Glutamatergic neuron (in vitro differentiated cells): ENCODE data around the gene CNOT3. TPM values are rescaled to one million over a fixed set of nuclear protein-coding genes. Genes with fewer than 3 reads are reported as not detected.

Experiments used
- DNase-seq: peaks from one replicate; pipeline ENCODE4 v3.0.0; 2022
- H3K27ac Mint-ChIP-seq: one replicate; pipeline ENCODE4 v1.8.0; 2020; ENCODE audit warnings: mild to moderate bottlenecking, mixed read lengths, inconsistent platforms; ENCODE audit not compliant: unreplicated experiment
- H3K27me3 Mint-ChIP-seq: one replicate; pipeline ENCODE4 v1.8.0; 2020; ENCODE audit warnings: mild to moderate bottlenecking, moderate library complexity, mixed read lengths, inconsistent platforms; ENCODE audit not compliant: unreplicated experiment
- H3K36me3 Mint-ChIP-seq: one replicate; pipeline ENCODE4 v1.8.0; 2020; ENCODE audit warnings: mild to moderate bottlenecking, mixed read lengths, inconsistent platforms; ENCODE audit not compliant: unreplicated experiment
- H3K4me1 Mint-ChIP-seq: one replicate; pipeline ENCODE4 v1.8.0; 2020; ENCODE audit warnings: mild to moderate bottlenecking, low read depth, mixed read lengths, inconsistent platforms; ENCODE audit not compliant: unreplicated experiment
- H3K4me3 Mint-ChIP-seq: one replicate; pipeline ENCODE4 v1.8.0; 2020; ENCODE audit warnings: mild to moderate bottlenecking, mixed read lengths, inconsistent platforms; ENCODE audit not compliant: unreplicated experiment
- H3K9me3 Mint-ChIP-seq: one replicate; pipeline ENCODE4 v1.8.0; 2020; ENCODE audit warnings: mild to moderate bottlenecking, moderate library complexity, mixed read lengths, inconsistent platforms; ENCODE audit not compliant: unreplicated experiment
- total RNA-seq: library from RNA; stranded (reverse); fragmentation: NEBNext Ultra II Directional; extraction: Animal tissue kit (Norgen Biotek cat#: 25700); gene quantifications from one replicate; pipeline ENCODE4 v1.2.1, GENCODE V29; 2021; ENCODE audit not compliant: unreplicated experiment
- TF ChIP-seq, protein P1 (sequence below): fragments of 200-600 bp; sonication (generic); IDR thresholded peaks from one replicate; pipeline ENCODE4 v1.5.0; 2021; ENCODE audit not compliant: partially characterized antibody, unreplicated experiment

CNOT3 gene
- total RNA-seq, 1 donor from 2014 or later, result 56.9 TPM

DNA sequence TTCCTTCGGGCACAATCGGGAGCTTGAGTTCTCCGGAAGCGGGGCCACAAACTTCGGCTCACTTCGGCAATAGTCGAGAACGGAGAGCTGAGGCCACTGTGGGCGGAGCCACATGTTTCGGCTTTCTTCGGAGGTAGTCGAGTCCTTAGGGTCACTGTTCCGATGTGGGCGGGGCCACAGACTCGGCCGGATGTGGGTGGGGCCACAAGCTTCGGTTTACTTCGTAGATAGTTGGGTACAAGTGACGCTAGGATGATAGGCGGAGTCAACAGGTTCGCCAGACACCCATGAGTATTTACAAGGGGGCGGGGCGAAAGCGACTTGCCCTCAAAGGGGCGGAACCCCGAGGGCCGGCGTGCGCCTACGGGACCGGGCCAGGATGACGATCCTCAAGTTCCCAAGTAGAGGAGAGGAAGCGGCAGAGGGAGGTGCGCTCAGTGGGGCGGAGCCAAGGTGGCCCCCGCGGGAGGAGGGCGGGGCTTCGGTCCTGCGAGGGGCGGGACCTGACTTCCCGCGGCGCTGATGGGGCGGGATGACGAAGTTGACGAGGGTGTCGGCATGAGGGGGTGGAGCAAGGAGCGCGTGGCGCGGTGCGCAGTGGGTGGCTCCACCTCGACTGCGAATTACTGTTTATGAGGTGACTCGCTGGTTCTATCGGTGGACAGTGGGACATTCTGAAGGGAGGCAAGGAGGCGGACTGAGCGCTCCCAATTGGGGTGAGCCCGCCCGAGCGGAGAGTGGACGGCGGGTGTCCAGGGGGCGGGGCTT lies 52.4 kb downstream of the CNOT3 start:
- H3K36me3 Mint-ChIP-seq, result no peaks in the 10 kb centered on the region
- peak; percentile 100 for DNase-seq
- H3K4me1 Mint-ChIP-seq, result peaks cover 11% of the 10 kb centered on the region
- peak overlapping the region; percentile 96 for H3K27ac Mint-ChIP-seq
- TF ChIP-seq, protein P1, sequence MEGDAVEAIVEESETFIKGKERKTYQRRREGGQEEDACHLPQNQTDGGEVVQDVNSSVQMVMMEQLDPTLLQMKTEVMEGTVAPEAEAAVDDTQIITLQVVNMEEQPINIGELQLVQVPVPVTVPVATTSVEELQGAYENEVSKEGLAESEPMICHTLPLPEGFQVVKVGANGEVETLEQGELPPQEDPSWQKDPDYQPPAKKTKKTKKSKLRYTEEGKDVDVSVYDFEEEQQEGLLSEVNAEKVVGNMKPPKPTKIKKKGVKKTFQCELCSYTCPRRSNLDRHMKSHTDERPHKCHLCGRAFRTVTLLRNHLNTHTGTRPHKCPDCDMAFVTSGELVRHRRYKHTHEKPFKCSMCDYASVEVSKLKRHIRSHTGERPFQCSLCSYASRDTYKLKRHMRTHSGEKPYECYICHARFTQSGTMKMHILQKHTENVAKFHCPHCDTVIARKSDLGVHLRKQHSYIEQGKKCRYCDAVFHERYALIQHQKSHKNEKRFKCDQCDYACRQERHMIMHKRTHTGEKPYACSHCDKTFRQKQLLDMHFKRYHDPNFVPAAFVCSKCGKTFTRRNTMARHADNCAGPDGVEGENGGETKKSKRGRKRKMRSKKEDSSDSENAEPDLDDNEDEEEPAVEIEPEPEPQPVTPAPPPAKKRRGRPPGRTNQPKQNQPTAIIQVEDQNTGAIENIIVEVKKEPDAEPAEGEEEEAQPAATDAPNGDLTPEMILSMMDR, result no peak
- H3K27me3 Mint-ChIP-seq, result peaks cover 15% of the 10 kb centered on the region
- H3K9me3 Mint-ChIP-seq, result peaks cover 11% of the 10 kb centered on the region
- peak overlapping the region; percentile 97 for H3K4me3 Mint-ChIP-seq

GRCh38 chr19:54190503-54191010 lies 53.0 kb downstream of the CNOT3 start:
- Mint-ChIP-seq H3K4me1 (peaks cover 11% of the 10 kb centered on the region), H3K27ac (peak overlapping the region; percentile 96), H3K4me3 (peak overlapping the region; percentile 97), H3K9me3 (peaks cover 11% of the 10 kb centered on the region), H3K27me3 (peaks cover 13% of the 10 kb centered on the region), H3K36me3 (no peaks in the 10 kb centered on the region)
- peak; percentile 99 for DNase-seq
- TF ChIP-seq, protein P1, result no peak

DNA sequence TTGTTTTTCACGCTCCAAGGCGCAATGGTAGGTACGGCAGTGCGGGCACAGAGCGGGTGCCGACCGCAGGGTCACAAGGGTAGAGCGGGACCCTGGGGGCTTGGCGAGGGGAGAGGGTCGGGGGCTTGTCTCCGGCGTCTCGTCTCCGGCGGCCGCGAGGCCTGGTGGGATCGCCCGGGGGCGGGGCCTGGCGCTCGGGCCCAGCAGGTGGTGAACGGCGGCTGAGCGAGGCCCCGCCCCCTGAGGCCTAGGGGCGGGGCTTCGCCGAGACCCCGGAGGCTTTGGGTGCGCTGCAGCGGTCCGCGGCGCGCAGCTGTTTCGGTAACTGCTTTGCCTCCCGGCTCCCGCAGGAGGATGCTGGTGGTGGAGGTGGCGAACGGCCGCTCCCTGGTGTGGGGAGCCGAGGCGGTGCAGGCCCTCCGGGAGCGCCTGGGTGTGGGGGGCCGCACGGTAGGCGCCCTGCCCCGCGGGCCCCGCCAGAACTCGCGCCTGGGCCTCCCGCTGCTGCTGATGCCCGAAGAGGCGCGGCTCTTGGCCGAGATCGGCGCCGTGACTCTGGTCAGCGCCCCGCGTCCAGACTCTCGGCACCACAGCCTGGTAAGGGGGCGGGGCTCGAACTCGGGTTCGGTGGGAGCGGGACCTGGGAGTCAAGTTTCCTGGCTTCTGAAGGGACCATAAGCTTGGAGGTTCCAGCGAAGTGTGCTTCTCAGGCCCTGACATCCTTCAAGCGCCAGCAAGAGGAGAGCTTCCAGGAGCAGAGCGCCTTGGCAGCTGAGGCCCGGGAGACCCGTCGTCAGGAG lies 53.6 kb downstream of the CNOT3 start, which contains the start of gene TSEN34:
Gene TSEN34, plus strand, starts transcription at position 298 of the 800 bp plus-strand sequence. Its CDS starts 57 bp downstream, at position 355.
- peaks cover 11% of the 10 kb centered on the region for H3K9me3 Mint-ChIP-seq
- peaks cover 13% of the 10 kb centered on the region for H3K27me3 Mint-ChIP-seq
- peak within 1 kb of the TSS; percentile 97 for H3K4me3 Mint-ChIP-seq
- peaks cover 11% of the 10 kb centered on the region for H3K4me1 Mint-ChIP-seq
- peak within 1 kb of the TSS; percentile 96 for H3K27ac Mint-ChIP-seq
- DNase-seq, result peak; percentile 90
- no peaks in the 10 kb centered on the region for H3K36me3 Mint-ChIP-seq
- TF ChIP-seq, protein P1, result no peak

GRCh38 chr19:54191811-54192453 lies 54.4 kb downstream of the CNOT3 start:
- Mint-ChIP-seq H3K9me3 (peaks cover 11% of the 10 kb centered on the region), H3K36me3 (no peaks in the 10 kb centered on the region), H3K27me3 (peaks cover 13% of the 10 kb centered on the region), H3K4me1 (peaks cover 11% of the 10 kb centered on the region), H3K4me3 (peak overlapping the region; percentile 93), H3K27ac (peak overlapping the region; percentile 87)
- DNase-seq, result no peak
- TF ChIP-seq, protein P1, result no peak
